ENCODE results near the gene CCDC54. TPM values are rescaled to one million over a fixed set of nuclear protein-coding genes. Genes with fewer than 3 reads are reported as not detected.

CCDC54 gene
- total RNA-seq, 4 donors from 2014 or later = not detected

GRCh38 chr3:107409365-107409764 lies 32.1 kb downstream of the CCDC54 start:
- Histone ChIP-seq H3K4me3 (no peak overlapping the region), H3K27me3 (no peaks in the 10 kb centered on the region), H3K4me1 (no peaks in the 10 kb centered on the region), H3K27ac (no peak overlapping the region), H3K36me3 (no peaks in the 10 kb centered on the region), H3K9me3 (peaks cover 0 to 16% (median 0%) of the 10 kb centered on the region in 3 donors)
- no peak for DNase-seq
- WGBS, 2 donors = 73 to 84% methylated on average over 2 of the region's 2 CpGs
- TF ChIP-seq POLR2A (IDR thresholded peaks at IDR 0.05) = no peak
- intact Hi-C loops (cut with DNase I) = no loop called here

- no peaks in the 10 kb centered on the region for H3K36me3 ChIP-seq
- whole genome bisulfite sequencing, 2 donors = 86 to 92% methylated on average over 1 of the region's 1 CpG
- no peak overlapping the region for H3K27ac ChIP-seq
- DNase-seq = no peak
- no peak for TF ChIP-seq POLR2A (IDR thresholded peaks at IDR 0.05)
- TF ChIP-seq CTCF (IDR thresholded peaks at IDR 0.05) = no peak
- H3K27me3 ChIP-seq = no peaks in the 10 kb centered on the region
- peaks cover 0 to 16% (median 0%) of the 10 kb centered on the region in 3 donors for H3K9me3 ChIP-seq
- no peaks in the 10 kb centered on the region for H3K4me1 ChIP-seq
- no peak overlapping the region for H3K4me3 ChIP-seq
- intact Hi-C loops (cut with DNase I) = no loop called here
Observed at GRCh38 chr3:107410606-107411005, 33.4 kb downstream of the CCDC54 start.

- TF ChIP-seq POLR2A (IDR thresholded peaks at IDR 0.05) (no peak), CTCF (IDR thresholded peaks at IDR 0.05) (no peak)
- intact Hi-C loops (cut with DNase I) = no loop called here
- H3K9me3 ChIP-seq = peaks cover 0 to 16% (median 0%) of the 10 kb centered on the region in 3 donors
- no peaks in the 10 kb centered on the region for H3K27me3 ChIP-seq
- H3K36me3 ChIP-seq = no peaks in the 10 kb centered on the region
- H3K27ac ChIP-seq = no peak overlapping the region
- no peak overlapping the region for H3K4me3 ChIP-seq
- no peaks in the 10 kb centered on the region for H3K4me1 ChIP-seq
- no peak for DNase-seq
Observed at GRCh38 chr3:107411056-107411455, 33.8 kb downstream of the CCDC54 start.

- Histone ChIP-seq H3K27me3 (no peaks in the 10 kb centered on the region), H3K9me3 (peaks cover 0 to 16% (median 0%) of the 10 kb centered on the region in 3 donors), H3K4me3 (no peak overlapping the region), H3K27ac (no peak overlapping the region), H3K36me3 (no peaks in the 10 kb centered on the region), H3K4me1 (no peaks in the 10 kb centered on the region)
- intact Hi-C loops (cut with DNase I) = no loop called here
- no peak for TF ChIP-seq CTCF (IDR thresholded peaks at IDR 0.05)
- no peak for TF ChIP-seq POLR2A (IDR thresholded peaks at IDR 0.05)
- no peak for DNase-seq
- 49 to 52% methylated on average over 2 of the region's 2 CpGs for WGBS, 2 donors
Observed at GRCh38 chr3:107411779-107412178, 34.5 kb downstream of the CCDC54 start.

- Histone ChIP-seq H3K4me3 (no peak overlapping the region), H3K27ac (no peak overlapping the region), H3K36me3 (no peaks in the 10 kb centered on the region), H3K4me1 (no peaks in the 10 kb centered on the region), H3K9me3 (peaks cover 0 to 16% (median 0%) of the 10 kb centered on the region in 3 donors), H3K27me3 (no peaks in the 10 kb centered on the region)
- intact Hi-C loops (cut with DNase I) = no loop called here
- WGBS, 2 donors = 51 to 72% methylated on average over 3 of the region's 3 CpGs
- no peak for DNase-seq
- TF ChIP-seq POLR2A (IDR thresholded peaks at IDR 0.05) (no peak), CTCF (IDR thresholded peaks at IDR 0.05) (no peak)
Observed at GRCh38 chr3:107412376-107412775, 35.1 kb downstream of the CCDC54 start.

GRCh38 chr3:107413264-107413663 lies 36.0 kb downstream of the CCDC54 start:
- Histone ChIP-seq H3K4me1 (no peaks in the 10 kb centered on the region), H3K27me3 (no peaks in the 10 kb centered on the region), H3K36me3 (no peaks in the 10 kb centered on the region), H3K27ac (no peak overlapping the region), H3K9me3 (peaks cover 0 to 16% (median 0%) of the 10 kb centered on the region in 3 donors), H3K4me3 (no peak overlapping the region)
- TF ChIP-seq POLR2A (IDR thresholded peaks at IDR 0.05) (no peak), CTCF (IDR thresholded peaks at IDR 0.05) (no peak)
- DNase-seq = no peak
- 92 to 97% methylated on average over 5 to 6 of the region's 6 CpGs for WGBS, 2 donors
- intact Hi-C loops (cut with DNase I) = no loop called here
